ENCODE measurements around the gene PHF24.

GRCh38 chr9:34995670-34996060 lies 37.6 kb downstream of the PHF24 start:
- TF ChIP-seq, protein P1, sequence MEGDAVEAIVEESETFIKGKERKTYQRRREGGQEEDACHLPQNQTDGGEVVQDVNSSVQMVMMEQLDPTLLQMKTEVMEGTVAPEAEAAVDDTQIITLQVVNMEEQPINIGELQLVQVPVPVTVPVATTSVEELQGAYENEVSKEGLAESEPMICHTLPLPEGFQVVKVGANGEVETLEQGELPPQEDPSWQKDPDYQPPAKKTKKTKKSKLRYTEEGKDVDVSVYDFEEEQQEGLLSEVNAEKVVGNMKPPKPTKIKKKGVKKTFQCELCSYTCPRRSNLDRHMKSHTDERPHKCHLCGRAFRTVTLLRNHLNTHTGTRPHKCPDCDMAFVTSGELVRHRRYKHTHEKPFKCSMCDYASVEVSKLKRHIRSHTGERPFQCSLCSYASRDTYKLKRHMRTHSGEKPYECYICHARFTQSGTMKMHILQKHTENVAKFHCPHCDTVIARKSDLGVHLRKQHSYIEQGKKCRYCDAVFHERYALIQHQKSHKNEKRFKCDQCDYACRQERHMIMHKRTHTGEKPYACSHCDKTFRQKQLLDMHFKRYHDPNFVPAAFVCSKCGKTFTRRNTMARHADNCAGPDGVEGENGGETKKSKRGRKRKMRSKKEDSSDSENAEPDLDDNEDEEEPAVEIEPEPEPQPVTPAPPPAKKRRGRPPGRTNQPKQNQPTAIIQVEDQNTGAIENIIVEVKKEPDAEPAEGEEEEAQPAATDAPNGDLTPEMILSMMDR (IDR thresholded peaks at IDR 0.05): no peak
- no peak for TF ChIP-seq POLR2A (IDR thresholded peaks at IDR 0.05)

Data from right lobe of liver (tissue), 4 donors.